Chondrocyte (in vitro differentiated cells): ENCODE results near the gene STXBP2. TPM values are rescaled to one million over a fixed set of nuclear protein-coding genes. Genes with fewer than 3 reads are reported as not detected.

Experiments used
- DNase-seq: peaks from one replicate; pipeline ENCODE4 v3.0.0; 2021; ENCODE audit warnings: mixed read lengths, low spot score
- H3K27ac Mint-ChIP-seq: one replicate; pipeline ENCODE4 v1.8.0; 2021; ENCODE audit warnings: mild to moderate bottlenecking, moderate library complexity, mixed read lengths; ENCODE audit not compliant: unreplicated experiment
- H3K27me3 Mint-ChIP-seq: 2 replicates; pipeline ENCODE4 v1.8.0; 2021; ENCODE audit warnings: low read depth, mixed read lengths
- H3K36me3 Mint-ChIP-seq: 2 replicates; pipeline ENCODE4 v1.8.0; 2021; ENCODE audit warnings: low read depth, mixed read lengths
- H3K4me1 Mint-ChIP-seq: 2 replicates; pipeline ENCODE4 v1.8.0; 2021; ENCODE audit warnings: low read depth, mild to moderate bottlenecking, mixed read lengths
- H3K4me3 Mint-ChIP-seq: one replicate; pipeline ENCODE4 v1.8.0; 2021; ENCODE audit warnings: mild to moderate bottlenecking, moderate library complexity, mixed read lengths; ENCODE audit not compliant: unreplicated experiment
- H3K9me3 Mint-ChIP-seq: 2 replicates; pipeline ENCODE4 v1.8.0; 2021; ENCODE audit warnings: low read depth, mixed read lengths
- total RNA-seq: library from RNA; stranded (reverse); gene quantifications from 3 replicates; pipeline ENCODE4 v1.2.1, GENCODE V29; 2021
- TF ChIP-seq, protein P1 (sequence below): fragments of 200-600 bp; sonication (generic); IDR thresholded peaks from 2 replicates; pipeline ENCODE4 v1.5.0; 2021; ENCODE audit warnings: antibody characterized with exemption, mild to moderate bottlenecking, moderate library complexity

STXBP2 gene
- total RNA-seq, 1 donor from 2014 or later: 10.2 TPM

GRCh38 chr19:7676854-7677253 lies 39.9 kb downstream of the STXBP2 start, which contains the start of gene MCEMP1:
Gene MCEMP1 (plus strand): TSS chr19:7677090. CDS start chr19:7677121, 31 bp downstream.
- H3K9me3 Mint-ChIP-seq: peaks cover 4% of the 10 kb centered on the region
- peaks cover 9% of the 10 kb centered on the region for H3K4me1 Mint-ChIP-seq
- TF ChIP-seq, protein P1, sequence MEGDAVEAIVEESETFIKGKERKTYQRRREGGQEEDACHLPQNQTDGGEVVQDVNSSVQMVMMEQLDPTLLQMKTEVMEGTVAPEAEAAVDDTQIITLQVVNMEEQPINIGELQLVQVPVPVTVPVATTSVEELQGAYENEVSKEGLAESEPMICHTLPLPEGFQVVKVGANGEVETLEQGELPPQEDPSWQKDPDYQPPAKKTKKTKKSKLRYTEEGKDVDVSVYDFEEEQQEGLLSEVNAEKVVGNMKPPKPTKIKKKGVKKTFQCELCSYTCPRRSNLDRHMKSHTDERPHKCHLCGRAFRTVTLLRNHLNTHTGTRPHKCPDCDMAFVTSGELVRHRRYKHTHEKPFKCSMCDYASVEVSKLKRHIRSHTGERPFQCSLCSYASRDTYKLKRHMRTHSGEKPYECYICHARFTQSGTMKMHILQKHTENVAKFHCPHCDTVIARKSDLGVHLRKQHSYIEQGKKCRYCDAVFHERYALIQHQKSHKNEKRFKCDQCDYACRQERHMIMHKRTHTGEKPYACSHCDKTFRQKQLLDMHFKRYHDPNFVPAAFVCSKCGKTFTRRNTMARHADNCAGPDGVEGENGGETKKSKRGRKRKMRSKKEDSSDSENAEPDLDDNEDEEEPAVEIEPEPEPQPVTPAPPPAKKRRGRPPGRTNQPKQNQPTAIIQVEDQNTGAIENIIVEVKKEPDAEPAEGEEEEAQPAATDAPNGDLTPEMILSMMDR: no peak
- no peak for DNase-seq
- H3K36me3 Mint-ChIP-seq: no peaks in the 10 kb centered on the region
- no peak within 1 kb of the TSS for H3K4me3 Mint-ChIP-seq
- H3K27me3 Mint-ChIP-seq: peaks cover 34% of the 10 kb centered on the region
- peak within 1 kb of the TSS; percentile 13 for H3K27ac Mint-ChIP-seq

DNA sequence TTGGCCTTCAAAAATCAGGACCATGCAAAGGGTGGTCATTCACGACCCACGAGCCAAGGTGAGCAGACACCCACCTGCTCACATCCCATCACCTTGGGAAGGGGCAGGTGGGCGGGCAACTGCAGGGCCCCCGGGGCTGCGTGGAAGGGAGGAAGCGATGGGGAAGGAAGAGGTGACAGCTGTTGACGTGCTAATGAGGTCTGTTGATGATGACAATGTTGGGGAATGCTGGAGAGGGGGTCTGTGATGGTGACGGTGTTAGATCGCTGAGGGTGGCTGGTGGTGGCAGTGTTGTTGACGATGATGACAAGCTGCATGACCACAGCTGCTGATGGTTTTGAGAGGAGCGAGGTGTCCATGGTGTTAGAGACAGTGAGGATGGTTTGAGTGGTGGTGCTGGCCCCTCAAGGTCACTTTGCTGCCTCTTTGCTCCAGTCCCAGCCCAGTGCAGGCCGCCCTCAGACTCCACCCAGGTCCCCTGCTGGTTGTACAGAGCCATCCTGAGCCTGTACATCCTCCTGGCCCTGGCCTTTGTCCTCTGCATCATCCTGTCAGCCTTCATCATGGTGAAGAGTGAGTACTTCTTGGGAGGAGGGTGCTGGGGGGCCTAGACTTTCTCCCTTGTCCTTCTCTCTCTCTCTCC lies 40.9 kb downstream of the STXBP2 start:
- DNase-seq: no peak
- peaks cover 11% of the 10 kb centered on the region for H3K4me1 Mint-ChIP-seq
- H3K4me3 Mint-ChIP-seq: no peak overlapping the region
- peak overlapping the region; percentile 13 for H3K27ac Mint-ChIP-seq
- peaks cover 4% of the 10 kb centered on the region for H3K9me3 Mint-ChIP-seq
- H3K36me3 Mint-ChIP-seq: peaks cover 3% of the 10 kb centered on the region
- H3K27me3 Mint-ChIP-seq: peaks cover 32% of the 10 kb centered on the region
- TF ChIP-seq, protein P1: no peak

- peaks cover 5% of the 10 kb centered on the region for H3K36me3 Mint-ChIP-seq
- no peak overlapping the region for H3K27ac Mint-ChIP-seq
- DNase-seq: no peak
- H3K4me3 Mint-ChIP-seq: no peak overlapping the region
- H3K27me3 Mint-ChIP-seq: peaks cover 24% of the 10 kb centered on the region
- H3K4me1 Mint-ChIP-seq: peaks cover 11% of the 10 kb centered on the region
- TF ChIP-seq, protein P1: peak; percentile 17
- H3K9me3 Mint-ChIP-seq: peaks cover under 1% of the 10 kb centered on the region
These were observed 42.3 kb downstream of the STXBP2 start for GRCh38 chr19:7678971-7679751.

GRCh38 chr19:7679771-7680605 lies 43.1 kb downstream of the STXBP2 start:
- Mint-ChIP-seq H3K27me3 (peaks cover 24% of the 10 kb centered on the region), H3K36me3 (peaks cover 5% of the 10 kb centered on the region), H3K4me1 (peaks cover 11% of the 10 kb centered on the region), H3K9me3 (no peaks in the 10 kb centered on the region), H3K27ac (no peak overlapping the region), H3K4me3 (peak overlapping the region; percentile 48)
- TF ChIP-seq, protein P1: no peak
- no peak for DNase-seq
